GM19239 (cell line): ENCODE results near the gene LUC7L3.

Experiments
- DNase-seq: peaks from one replicate; pipeline ENCODE4 v3.0.0; 2011; ENCODE audit warnings: low spot score; ENCODE audit not compliant: insufficient read length
- FAIRE-seq: peaks from 2 replicates; lab custom pipeline; 2011; peaks lifted over from hg19 to GRCh38; lab: Jason Lieb, UNC

Gene LUC7L3

GRCh38 chr17:50778988-50779387 lies 59.6 kb downstream of the LUC7L3 start:
- FAIRE-seq (no peak), DNase-seq (no peak)

- FAIRE-seq = no peak
These were observed 60.4 kb downstream of the LUC7L3 start for GRCh38 chr17:50779747-50780353.

GRCh38 chr17:50781167-50781566 lies 61.8 kb downstream of the LUC7L3 start:
- FAIRE-seq (no peak), DNase-seq (no peak)

More at GRCh38 chr17:50779747-50780353, 60.4 kb downstream of the LUC7L3 start:
- no peak for DNase-seq

- peak; percentile 90 for DNase-seq
These were observed 63.8 kb downstream of the LUC7L3 start for GRCh38 chr17:50783193-50783660.

GRCh38 chr17:50783905-50784304 lies 64.5 kb downstream of the LUC7L3 start:
- DNase-seq (no peak), FAIRE-seq (no peak)

More at GRCh38 chr17:50783193-50783660, 63.8 kb downstream of the LUC7L3 start:
- FAIRE-seq = peak; percentile 80

- no peak for FAIRE-seq
- no peak for DNase-seq
These were observed 65.7 kb downstream of the LUC7L3 start for GRCh38 chr17:50785126-50785525.

GRCh38 chr17:50785946-50786570 lies 66.7 kb downstream of the LUC7L3 start:
- DNase-seq (no peak), FAIRE-seq (no peak)

GRCh38 chr17:50787106-50787505 lies 67.7 kb downstream of the LUC7L3 start:
- DNase-seq = no peak
- no peak for FAIRE-seq

- DNase-seq (no peak), FAIRE-seq (no peak)
These were observed 71.2 kb downstream of the LUC7L3 start for GRCh38 chr17:50790618-50791017.

- no peak for FAIRE-seq
These were observed 72.7 kb downstream of the LUC7L3 start for GRCh38 chr17:50792132-50792531.

GRCh38 chr17:50793007-50793406 lies 73.6 kb downstream of the LUC7L3 start:
- no peak for FAIRE-seq
- no peak for DNase-seq

More at GRCh38 chr17:50792132-50792531, 72.7 kb downstream of the LUC7L3 start:
- no peak for DNase-seq

- DNase-seq (no peak), FAIRE-seq (no peak)
These were observed 75.0 kb downstream of the LUC7L3 start for GRCh38 chr17:50794361-50794760.

GRCh38 chr17:50797135-50797810 lies 77.9 kb downstream of the LUC7L3 start:
- no peak for FAIRE-seq
- DNase-seq = no peak

GRCh38 chr17:50798424-50799288 lies 79.3 kb downstream of the LUC7L3 start:
- FAIRE-seq (no peak), DNase-seq (no peak)

- FAIRE-seq = no peak
- DNase-seq = no peak
These were observed 80.2 kb downstream of the LUC7L3 start for GRCh38 chr17:50799582-50799981.

GRCh38 chr17:50800196-50800700 lies 80.8 kb downstream of the LUC7L3 start:
- DNase-seq (no peak), FAIRE-seq (no peak)

- no peak for DNase-seq
- no peak for FAIRE-seq
These were observed 83.5 kb downstream of the LUC7L3 start for GRCh38 chr17:50802609-50803571.

- DNase-seq (no peak), FAIRE-seq (no peak)
These were observed 84.3 kb downstream of the LUC7L3 start for GRCh38 chr17:50803676-50804075.
